Renal cortex interstitium (tissue), 11 donors: ENCODE data around the gene TSHZ3. TPM values are rescaled to one million over a fixed set of nuclear protein-coding genes. Genes with fewer than 3 reads are reported as not detected.

ENCODE experiments used
- DNase-seq, 11 donors: peaks; one replicate each; pipeline ENCODE4 v3.0.0-alpha.2; 2013; ENCODE audit warnings: low read depth in 9 of 11, low spot score in 4 of 11; ENCODE audit errors: extremely low read depth in 1 of 11
- polyA plus RNA-seq, 3 donors: library from polyadenylated mRNA; unstranded; fragments of 120-200 nt; gene quantifications; one replicate each; pipeline ENCODE4 v1.2.1, GENCODE V29; 2013; ENCODE audit not compliant: insufficient read length in 3 of 3

The TSHZ3 gene
- polyA plus RNA-seq, 3 donors = 10.0 to 12.6 (median 11.8) TPM

- DNase-seq = no peak
Measured at GRCh38 chr19:31306006-31306753, 43.1 kb downstream of the TSHZ3 start.

- DNase-seq = no peak
Measured at GRCh38 chr19:31304831-31305312, 44.4 kb downstream of the TSHZ3 start.

- DNase-seq = no peak
Measured at GRCh38 chr19:31303262-31303815, 45.9 kb downstream of the TSHZ3 start.

- DNase-seq = no peak
Measured at GRCh38 chr19:31301306-31301980, 47.8 kb downstream of the TSHZ3 start.

GRCh38 chr19:31300422-31300821 lies 48.8 kb downstream of the TSHZ3 start:
- DNase-seq = no peak

- DNase-seq = no peak
Measured at GRCh38 chr19:31299665-31300064, 49.6 kb downstream of the TSHZ3 start.

GRCh38 chr19:31297991-31298390 lies 51.2 kb downstream of the TSHZ3 start:
- DNase-seq = no peak

GRCh38 chr19:31296741-31297390 lies 52.4 kb downstream of the TSHZ3 start:
- no peak for DNase-seq

- DNase-seq = no peak
Measured at GRCh38 chr19:31294189-31294588, 55.0 kb downstream of the TSHZ3 start.

- DNase-seq = no peak
Measured at GRCh38 chr19:31292639-31293185, 56.5 kb downstream of the TSHZ3 start.

- DNase-seq = no peak
Measured at GRCh38 chr19:31290931-31291590, 58.2 kb downstream of the TSHZ3 start.

- DNase-seq = no peak
Measured at GRCh38 chr19:31289976-31290375, 59.3 kb downstream of the TSHZ3 start.

GRCh38 chr19:31289381-31289880 lies 59.8 kb downstream of the TSHZ3 start:
- no peak for DNase-seq

- no peak for DNase-seq
Measured at GRCh38 chr19:31286491-31286890, 62.7 kb downstream of the TSHZ3 start.

- no peak for DNase-seq
Measured at GRCh38 chr19:31285744-31286143, 63.5 kb downstream of the TSHZ3 start.

GRCh38 chr19:31284621-31285020 lies 64.6 kb downstream of the TSHZ3 start:
- no peak for DNase-seq

- DNase-seq = no peak
Measured at GRCh38 chr19:31283701-31284100, 65.5 kb downstream of the TSHZ3 start.

GRCh38 chr19:31282346-31282745 lies 66.9 kb downstream of the TSHZ3 start:
- no peak for DNase-seq
